HG02852 (cell line): ENCODE measurements around the gene CATSPERE.
A peak's percentile ranks its signal among the peaks of the same experiment; 100 is the strongest.

Experiments
- ATAC-seq: cut with Tn5 transposase; IDR thresholded peaks from one replicate; pipeline ENCODE4 v1.9.1; 2021; ENCODE audit warnings: mild to moderate bottlenecking, moderate library complexity; ENCODE audit not compliant: unreplicated experiment

The CATSPERE gene

DNA sequence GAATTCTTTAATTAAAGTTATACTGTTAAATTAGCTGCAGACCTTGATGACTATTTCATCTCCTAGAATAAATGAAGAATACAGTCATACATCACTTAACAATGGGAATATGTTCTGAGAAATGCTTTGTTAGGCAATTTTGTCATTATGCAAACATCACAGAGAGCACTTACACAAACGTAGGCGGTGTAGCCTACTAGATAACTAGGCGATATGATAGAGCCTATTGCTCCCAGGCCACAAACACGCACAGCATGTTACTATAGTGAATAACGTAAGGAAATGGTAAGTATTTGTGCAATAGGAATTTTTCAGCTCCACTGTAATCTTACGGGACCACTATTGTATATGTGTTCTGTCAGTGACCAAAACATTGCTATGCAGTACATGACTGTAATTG is 154.2 kb downstream of the CATSPERE start:
- no peak for ATAC-seq

DNA sequence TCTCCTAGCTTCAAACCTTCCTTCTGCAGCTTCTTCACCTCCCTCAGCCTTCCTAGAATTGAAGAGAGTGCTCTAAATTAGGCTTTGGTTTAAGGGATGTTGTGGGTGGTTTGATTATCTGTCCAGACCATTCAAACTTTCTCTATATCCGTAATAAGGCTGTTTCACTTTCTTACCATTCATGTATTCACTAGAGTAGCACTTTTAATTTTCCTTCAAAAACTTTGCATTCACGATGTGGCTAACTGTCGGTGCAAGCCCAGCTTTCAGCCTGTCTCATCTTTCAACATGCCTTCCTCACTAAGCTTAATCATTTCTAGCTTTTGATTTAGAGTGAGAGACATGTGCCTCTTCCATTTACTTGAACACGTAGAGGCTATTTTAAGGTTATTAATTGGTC is 165.6 kb downstream of the CATSPERE start:
- no peak for ATAC-seq

DNA sequence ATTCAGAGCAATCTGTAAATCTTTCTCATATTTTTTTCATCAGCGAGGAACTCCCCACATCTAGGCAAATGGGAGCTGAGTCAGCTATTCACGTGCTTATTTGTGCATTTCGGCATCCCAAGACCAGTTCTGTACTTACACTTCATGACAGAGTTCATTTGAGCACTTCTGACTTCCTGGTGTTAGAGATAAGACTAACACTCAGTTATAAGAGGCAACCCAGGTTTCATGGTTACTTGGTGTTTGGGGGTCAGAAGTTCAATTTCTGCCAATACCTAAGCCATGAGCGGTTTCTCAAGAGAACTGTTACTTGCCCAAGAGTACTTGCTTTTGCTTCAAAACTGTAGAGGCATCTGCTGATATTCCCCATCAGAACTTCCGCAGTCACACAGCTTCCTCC is 167.7 kb downstream of the CATSPERE start:
- ATAC-seq: no peak

DNA sequence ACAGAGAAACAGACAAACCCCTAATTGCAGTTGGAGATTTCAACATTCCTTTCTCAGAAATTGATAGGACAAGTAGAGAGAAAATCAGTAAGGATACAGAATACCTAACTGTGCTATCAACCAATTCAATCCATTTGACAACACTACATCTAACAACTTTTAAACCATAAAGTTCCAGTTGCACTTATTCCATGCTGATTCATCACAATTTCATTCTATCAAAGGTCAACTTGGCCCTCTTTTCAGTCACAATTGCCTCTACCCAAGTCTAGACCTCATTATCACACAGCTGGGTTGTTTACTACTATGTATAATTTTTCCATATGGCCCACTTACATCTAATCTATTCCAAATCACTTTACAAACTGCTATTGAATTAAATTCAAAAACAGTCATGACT is 172.1 kb downstream of the CATSPERE start:
- ATAC-seq: no peak

DNA sequence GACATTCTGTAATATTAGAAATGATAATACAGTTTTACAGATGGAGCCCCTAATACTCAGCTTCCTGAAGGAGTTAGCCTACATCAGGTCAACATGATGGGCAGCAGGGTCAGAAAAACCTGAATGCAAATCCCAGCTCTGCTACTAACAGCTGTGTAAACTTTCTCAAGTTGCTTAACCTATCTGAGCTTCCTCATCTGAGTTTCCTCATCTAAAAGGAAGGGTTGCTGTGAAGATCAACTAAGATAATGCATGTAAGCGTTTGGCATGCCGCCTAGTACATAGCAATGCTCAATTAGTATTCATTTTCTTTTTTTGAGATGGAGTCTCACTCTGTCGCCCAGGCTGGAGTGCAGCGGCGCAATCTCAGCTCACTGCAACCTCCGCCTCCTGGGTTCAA is 173.5 kb downstream of the CATSPERE start:
- no peak for ATAC-seq

DNA sequence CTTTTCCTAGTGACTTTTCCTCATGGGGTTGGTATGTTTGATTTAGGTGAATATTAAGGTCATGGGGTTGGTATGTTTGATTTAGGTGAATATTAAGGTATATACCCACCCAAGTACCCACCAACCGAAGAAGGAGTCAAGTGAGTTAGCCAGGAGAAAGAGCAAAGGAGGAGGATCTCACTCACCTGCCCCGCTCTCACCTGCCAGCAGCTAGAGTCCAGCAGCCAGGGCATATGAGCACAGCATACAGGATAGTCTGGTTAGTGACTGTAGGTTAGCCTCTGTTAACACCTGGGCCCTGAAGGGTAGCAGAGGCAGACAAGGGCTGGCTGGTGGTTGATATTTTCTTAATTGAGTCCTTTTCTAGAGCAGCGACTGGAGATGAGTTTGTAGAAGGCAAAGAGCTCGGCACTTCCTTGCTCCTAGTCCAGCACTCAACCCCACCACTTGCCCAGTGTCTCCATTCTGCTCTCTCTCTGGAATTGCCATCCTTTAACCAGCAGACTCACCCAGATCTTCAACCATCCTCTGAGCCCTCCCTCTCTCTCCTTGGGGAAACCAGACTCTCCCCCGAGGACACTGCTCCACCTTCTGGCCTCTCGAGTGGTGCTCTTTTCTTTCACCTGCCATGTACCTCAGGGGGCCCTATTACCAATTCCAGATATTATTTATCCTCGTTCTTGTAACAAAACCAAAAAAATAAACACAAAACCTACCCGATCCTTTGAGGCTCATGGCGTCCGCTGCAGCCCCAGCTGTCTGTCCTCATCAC is 175.6 kb downstream of the CATSPERE start:
- no peak for ATAC-seq

DNA sequence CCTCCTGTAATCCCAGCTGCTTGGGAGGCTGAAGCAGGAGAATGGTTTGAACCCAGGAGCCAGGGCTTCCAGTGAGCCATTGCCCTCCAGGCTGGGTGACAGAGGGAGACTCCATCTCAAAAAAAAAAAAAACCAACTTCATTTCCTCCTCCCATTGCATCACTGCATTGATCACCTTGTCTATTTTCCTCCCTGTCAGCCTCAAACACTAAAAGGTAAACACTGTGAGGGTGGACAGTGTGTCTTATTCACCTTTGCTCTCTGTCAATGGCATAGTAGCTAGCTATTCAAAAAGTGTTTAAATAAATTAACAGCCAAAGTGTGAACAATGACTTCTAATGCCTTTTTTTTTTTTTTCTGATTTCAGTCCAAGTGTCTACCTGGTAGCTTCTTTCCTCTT is 178.5 kb downstream of the CATSPERE start:
- ATAC-seq: no peak

DNA sequence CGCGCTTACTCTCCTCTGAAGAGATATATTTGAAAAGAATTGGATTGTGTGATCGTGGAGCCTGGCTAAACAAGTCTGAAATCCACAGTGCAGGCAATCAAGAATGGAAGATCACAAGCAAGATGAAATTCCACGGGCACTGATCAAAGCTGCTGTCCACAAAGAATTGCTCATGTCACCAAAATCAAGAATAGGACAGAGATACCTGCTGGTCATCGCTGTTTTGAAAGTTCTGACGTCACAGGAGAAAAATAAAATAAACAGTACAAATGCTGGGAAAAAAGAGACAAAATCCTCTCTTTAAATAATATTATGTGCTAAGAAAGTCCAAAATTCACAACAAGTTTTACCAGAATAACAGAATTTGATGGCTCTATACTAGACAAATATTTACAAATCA is 179.8 kb downstream of the CATSPERE start:
- ATAC-seq: no peak

DNA sequence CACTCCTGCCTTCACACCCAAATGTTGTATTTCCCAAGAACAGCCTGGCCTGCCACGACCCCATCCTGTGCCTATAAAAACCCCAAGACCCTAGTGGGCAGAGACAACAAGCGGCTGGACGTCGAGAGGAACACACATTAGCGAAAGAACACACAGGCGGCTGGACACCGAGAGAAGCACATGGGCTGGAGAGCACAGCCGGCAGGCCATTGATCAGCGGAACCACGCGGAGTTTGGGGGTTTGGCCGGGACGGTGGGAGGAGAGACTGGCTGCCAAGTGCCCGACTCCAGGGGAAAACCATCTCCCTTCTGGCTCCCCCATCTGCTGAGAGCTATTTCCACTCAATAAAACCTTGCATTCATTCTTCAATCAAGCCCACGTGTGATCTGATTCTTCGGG is 181.5 kb downstream of the CATSPERE start:
- no peak for ATAC-seq

DNA sequence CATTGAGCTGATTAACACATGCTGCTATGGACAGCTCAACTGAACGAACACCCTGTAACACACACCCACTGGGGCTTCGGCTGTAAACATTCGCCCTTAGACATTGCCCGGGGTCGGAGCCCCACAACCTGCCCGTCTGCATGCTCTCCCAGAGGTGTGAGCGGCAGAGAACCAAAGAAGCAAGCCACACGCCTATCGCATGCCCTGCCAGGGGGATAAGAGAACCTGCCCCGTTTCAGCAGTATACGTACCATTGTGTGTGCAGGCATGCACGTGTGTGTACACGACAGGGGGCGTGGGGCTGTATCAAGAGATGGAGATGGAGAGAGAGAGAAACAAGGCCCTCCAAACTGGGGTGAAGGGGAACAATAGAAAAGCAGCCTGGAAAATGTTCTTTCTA is 181.9 kb downstream of the CATSPERE start:
- no peak for ATAC-seq

DNA sequence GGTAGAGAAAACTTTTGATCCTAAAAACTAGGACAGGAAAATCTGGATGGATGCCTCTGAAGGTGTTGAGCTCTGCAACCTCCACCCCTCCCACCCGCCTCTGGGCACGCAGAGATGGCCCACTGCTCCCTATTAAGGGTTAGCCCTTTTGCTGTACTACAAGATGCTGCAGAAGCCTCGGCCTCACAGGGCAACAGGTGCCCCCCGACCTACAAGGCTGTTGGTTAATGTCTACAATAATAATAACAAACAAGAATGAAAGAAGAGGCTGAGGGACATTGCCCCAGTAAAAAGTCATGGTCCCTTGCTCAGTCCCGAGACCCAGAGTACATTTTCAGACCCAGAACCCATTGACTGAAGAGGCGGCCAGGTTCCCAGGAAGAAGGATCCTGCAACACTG is 184.3 kb downstream of the CATSPERE start:
- ATAC-seq: no peak

DNA sequence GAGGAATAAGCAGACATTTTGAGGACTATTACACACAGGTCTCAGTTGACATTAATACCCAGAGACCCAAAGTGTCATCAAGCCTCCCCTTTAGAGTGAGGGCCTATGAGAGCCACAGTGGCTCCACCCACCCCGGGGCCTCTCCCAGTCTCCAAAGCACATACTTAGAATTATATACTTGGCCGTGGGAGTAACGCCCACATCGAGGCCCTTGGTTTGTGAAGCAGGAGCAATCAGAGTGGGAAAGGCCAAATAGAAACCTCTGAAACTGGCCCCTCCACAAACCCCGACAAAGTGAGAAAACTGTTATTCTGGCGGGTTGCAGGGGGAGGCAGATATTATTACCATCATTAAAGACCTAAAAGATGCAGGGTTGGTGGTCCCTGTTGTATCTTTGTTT is 184.8 kb downstream of the CATSPERE start:
- ATAC-seq: no peak

DNA sequence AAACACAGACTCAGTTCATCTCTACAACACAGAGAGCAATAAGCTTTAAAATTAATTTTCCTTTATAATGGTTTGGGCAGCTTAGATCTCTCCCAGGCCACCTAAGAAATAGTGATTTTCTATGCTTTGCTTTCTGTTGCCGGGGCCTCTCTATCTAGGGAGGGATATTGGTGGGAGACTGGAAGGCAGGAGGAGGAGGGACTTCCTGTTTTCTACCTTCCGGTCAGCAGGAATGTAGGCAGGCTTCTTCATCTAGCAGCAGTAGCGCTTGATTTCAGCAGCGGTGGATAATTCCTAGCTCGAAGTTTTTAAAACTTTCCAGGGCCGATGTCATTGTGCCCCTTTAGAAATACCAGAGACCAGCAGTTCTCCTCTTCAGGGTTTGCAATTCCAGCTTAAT is 186.7 kb downstream of the CATSPERE start:
- ATAC-seq: no peak

DNA sequence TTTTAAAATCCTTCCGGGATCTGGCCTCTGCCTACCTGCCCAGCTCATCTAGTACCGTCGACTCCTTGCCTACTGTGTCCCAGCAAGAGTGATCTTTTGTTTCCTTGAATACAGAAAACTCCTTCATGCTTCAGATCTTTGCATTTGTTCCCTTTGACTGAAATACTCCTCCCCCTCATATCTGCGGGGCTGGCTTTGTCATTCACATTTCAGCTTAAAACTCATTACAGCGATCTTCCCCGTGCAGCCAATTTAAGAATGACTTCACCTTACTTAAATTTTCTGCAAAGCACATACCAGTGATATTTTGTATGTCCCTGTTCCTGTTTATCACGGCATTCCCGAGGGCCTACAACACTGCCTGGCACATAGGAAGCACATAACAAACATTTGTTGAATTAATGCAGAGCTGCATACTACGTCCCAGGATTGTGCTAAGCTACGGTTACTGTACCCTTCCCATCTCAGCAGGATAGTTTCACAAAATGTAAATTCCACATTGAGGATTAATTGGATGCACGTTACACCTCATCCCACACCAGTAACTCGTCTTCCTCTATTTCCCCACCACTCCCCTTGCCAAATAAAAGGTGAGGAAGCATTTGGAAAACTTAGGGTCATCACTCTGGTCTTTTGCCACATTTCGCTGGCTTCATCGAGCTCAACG is 191.0 kb downstream of the CATSPERE start:
- no peak for ATAC-seq

DNA sequence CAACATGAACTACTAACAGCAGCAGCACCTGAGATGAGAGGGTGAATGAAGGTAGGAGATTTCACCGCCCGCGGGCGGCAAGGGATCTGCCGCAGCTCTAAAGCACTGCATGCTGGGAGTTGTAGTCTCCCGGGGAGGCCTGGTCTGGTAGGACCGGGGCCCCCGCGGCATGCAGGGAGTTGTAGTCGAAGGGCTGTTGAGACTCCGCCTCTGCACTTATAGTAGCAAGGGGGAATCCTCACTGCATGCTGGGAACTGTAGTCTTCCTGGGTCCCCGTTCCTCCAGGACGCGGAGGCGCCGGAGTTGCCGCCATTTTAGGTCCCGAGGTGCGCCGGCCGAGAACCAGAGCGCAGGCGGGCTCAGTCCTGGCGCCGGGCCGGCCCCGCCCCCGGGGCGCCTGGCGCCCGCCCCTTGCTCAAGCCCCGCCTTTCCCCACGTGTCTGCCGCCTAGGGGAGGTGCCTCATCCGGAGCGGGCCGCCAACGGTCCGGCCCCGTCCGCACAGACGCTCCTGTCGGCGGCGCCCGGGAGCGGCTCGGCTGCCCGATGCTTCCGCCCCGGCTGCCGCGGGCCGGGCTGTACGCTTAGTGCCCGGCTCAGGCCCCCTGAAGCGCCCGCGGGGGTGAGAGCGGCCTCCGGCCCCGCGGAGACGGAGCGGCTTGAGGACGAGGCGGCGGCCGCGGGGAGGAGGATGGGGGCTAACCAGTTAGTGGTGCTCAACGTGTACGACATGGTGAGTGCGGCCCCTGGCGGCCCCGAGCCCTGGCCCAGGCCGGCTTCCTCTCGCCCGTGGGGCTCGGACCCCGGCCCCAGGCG is 191.8 kb downstream of the CATSPERE start, which contains the start of gene DESI2:
TSS of gene DESI2 (plus strand) at position 504 of the 816 bp plus-strand sequence. CDS start at position 692, 188 bp downstream.
- peak; percentile 95 for ATAC-seq

DNA sequence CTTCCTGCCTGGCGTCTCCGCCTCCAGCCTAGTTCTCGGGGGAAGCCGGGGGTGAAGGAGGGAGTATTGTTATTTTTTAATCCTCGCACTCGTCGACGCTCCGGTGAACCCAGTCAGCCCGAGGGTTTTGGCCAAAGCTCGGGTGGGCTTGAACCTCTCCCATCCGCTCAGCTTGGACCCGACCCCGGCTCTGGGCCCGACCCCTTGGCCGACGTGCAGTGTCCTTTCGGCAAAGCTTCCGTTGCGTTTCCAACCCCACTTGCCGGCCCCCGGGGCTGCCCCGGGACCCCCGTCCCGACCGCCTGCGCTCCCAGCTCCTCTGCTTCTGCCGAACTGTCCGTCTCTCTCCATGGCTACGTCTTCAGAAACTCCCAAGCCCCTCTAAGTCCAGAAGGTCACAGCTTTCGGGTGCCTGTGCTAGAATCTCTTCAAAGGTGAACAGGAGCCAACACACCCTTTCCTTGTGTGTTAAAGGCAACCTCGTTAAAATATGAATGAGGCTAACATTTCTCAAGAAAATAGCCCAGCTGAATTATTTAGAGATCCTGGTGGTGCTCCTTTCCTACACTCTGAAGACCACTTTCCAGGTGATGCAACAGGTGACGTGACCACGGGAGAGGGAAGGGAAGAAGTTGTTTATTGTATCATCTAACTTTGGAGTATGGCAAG is 192.5 kb downstream of the CATSPERE start:
- ATAC-seq: no peak

DNA sequence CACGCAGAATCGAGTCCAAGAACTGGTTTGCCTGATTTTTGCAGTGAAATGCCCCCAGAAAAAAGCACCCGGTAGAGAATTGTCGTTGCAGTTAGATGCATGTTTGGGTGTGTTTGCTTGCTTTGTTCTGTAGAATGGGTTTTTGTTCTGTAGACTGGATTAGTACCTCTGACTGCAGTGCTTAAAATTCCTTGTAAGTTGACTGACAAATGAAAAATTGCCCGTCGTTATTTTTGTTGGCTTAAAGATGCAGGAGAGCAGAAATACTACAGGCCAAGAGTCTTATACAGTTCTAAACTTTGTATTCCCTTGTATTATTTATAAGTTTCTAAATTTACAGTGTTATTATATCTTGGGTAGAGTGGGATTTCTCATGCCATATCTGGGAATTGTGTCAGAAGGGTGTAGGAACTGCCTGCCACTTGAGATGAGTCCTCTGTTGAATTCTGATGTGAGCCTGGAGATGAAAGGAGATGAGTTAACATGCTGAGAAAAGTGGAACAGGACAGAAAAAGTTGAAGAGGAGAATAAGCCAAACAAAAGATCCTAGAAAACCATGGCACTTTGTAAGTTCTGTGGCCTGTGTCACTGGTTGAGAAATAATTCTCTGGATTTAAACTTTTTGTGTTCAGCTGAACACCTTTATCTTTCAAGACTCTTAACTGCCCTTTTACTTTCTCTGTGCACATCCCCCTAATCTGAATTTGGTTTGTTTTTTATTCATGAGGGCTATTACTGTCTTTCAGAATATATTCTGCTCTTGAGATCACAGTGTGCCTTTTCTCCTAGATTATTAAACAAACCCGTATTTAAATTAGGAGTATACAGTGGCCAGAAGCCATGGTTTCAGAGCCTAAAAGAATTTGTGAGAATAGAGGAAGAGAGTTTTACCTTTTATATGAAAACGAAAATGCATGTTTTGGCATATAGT is 193.3 kb downstream of the CATSPERE start:
- ATAC-seq: no peak

DNA sequence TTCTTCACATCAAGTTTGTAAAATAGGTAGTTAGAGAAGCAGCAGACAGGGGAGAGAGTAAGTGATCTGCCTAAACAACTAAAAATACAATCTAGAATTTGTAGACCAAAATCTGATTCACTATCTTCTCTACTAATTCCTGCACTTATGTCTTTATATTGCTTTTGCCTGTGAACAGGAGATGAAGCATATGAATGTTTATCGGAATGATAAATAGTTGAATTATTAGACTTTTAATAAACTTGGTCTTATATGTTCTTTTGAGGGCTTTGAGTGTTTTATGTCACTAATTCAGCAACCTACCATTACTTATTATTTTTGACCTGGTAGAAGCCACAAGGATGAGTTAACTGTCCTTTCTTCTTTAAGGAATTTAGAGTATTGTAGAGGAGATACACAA is 194.1 kb downstream of the CATSPERE start:
- no peak for ATAC-seq

DNA sequence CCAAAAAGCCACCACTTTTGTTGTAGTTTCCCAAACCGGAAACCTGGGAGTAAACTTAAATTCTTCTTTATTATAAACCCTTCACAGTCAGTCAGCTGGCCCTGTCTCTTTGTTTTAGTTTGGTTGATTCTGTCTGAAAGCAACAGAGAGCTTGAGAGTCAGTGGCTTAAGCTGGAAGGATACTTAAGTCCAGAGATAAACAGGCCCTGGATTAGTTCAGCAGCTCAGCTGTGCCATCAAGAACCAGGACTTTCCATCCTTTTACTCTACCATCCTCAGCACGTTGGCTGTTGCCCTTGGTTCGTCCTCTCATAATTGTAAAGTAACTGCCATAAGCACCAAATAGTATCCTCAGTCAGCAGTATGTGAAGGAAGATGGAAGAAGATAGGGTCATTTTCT is 196.3 kb downstream of the CATSPERE start:
- ATAC-seq: no peak

DNA sequence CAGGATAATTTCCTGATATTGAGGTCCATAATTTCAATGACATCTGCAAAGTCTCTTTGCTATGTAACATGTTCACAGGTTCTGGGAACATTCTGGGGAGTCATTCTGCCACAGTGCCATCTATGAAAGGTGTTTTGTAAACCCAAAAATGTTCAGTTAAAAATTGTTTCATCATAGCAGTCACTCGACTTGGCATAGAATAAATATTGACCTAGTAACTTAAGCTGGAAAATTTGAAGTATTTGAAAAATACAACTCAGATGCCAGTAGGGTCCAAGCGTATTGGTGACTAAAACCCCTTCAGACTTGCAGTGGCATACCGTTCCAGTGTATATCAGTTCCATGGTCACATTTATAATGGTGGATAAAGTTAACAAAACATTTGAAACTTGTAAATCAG is 198.6 kb downstream of the CATSPERE start:
- no peak for ATAC-seq
